ENCODE results near the gene UTP18.

- TF ChIP-seq SUZ12 (IDR thresholded peaks at IDR 0.05; ENCODE audit: extremely low read depth, insufficient read depth, insufficient read length) (no peak), ZNF274 (IDR thresholded peaks at IDR 0.05; ENCODE audit: low read depth, low read length) (no peak), YY1 (IDR thresholded peaks at IDR 0.05; ENCODE audit: insufficient read depth, insufficient read length) (no peak)
Observed at GRCh38 chr17:51299859-51300258, 39.5 kb downstream of the UTP18 start.
